ENCODE measurements around the gene C11orf86.

Gene C11orf86

GRCh38 chr11:66974724-66975404 is at the start of gene C11orf86:
Gene C11orf86 (plus strand): TSS chr11:66975304. CDS start chr11:66975363, 59 bp downstream.
- in situ Hi-C loops (cut with HindIII; ENCODE audit: low sequenced_read_pairs) = no loop called here
- no peak for TF ChIP-seq CTCF (IDR thresholded peaks at IDR 0.05; ENCODE audit: low read depth, low read length, missing control alignments)
- no peak for DNase-seq (ENCODE audit: low read depth)
- no peak within 1 kb of the TSS for H3K4me3 ChIP-seq (ENCODE audit: low read depth, low read length)

- in situ Hi-C loops (cut with HindIII; ENCODE audit: low sequenced_read_pairs) = no loop called here
- no peak for TF ChIP-seq CTCF (IDR thresholded peaks at IDR 0.05; ENCODE audit: low read depth, low read length, missing control alignments)
- DNase-seq (ENCODE audit: low read depth) = no peak
- H3K4me3 ChIP-seq (ENCODE audit: low read depth, low read length) = no peak overlapping the region
Observed at GRCh38 chr11:66929753-66930152, 45.4 kb upstream of the C11orf86 start.

- no peak for DNase-seq (ENCODE audit: low read depth)
- in situ Hi-C loops (cut with HindIII; ENCODE audit: low sequenced_read_pairs) = no loop called here
- TF ChIP-seq CTCF (IDR thresholded peaks at IDR 0.05; ENCODE audit: low read depth, low read length, missing control alignments) = no peak
- no peak overlapping the region for H3K4me3 ChIP-seq (ENCODE audit: low read depth, low read length)
Observed at GRCh38 chr11:66932543-66932942, 42.6 kb upstream of the C11orf86 start.

GRCh38 chr11:66933531-66933930 is 41.6 kb upstream of the C11orf86 start:
- DNase-seq (ENCODE audit: low read depth) = no peak
- in situ Hi-C loops (cut with HindIII; ENCODE audit: low sequenced_read_pairs) = no loop called here
- no peak for TF ChIP-seq CTCF (IDR thresholded peaks at IDR 0.05; ENCODE audit: low read depth, low read length, missing control alignments)
- no peak overlapping the region for H3K4me3 ChIP-seq (ENCODE audit: low read depth, low read length)

GRCh38 chr11:66934950-66935779 is 39.9 kb upstream of the C11orf86 start:
- no peak for TF ChIP-seq CTCF (IDR thresholded peaks at IDR 0.05; ENCODE audit: low read depth, low read length, missing control alignments)
- H3K4me3 ChIP-seq (ENCODE audit: low read depth, low read length) = no peak overlapping the region
- DNase-seq (ENCODE audit: low read depth) = no peak
- in situ Hi-C loops (cut with HindIII; ENCODE audit: low sequenced_read_pairs) = no loop called here

GRCh38 chr11:66936311-66936711 is 38.8 kb upstream of the C11orf86 start:
- DNase-seq (ENCODE audit: low read depth) = peak; percentile 85
- TF ChIP-seq CTCF (IDR thresholded peaks at IDR 0.05; ENCODE audit: low read depth, low read length, missing control alignments) = no peak
- H3K4me3 ChIP-seq (ENCODE audit: low read depth, low read length) = no peak overlapping the region
- in situ Hi-C loops (cut with HindIII; ENCODE audit: low sequenced_read_pairs) = no loop called here

Data from astrocyte of the cerebellum (primary cell).